PC-3 (cell line): Measurements from ENCODE around the gene FADD.

Experiments
- EZH2 ChIP-seq: fragments of 300-600 bp; sonication (generic); IDR thresholded peaks from one replicate; pipeline ENCODE4 v1.6.1; 2017; ENCODE audit warnings: antibody characterized with exemption, mild to moderate bottlenecking, low read length; ENCODE audit not compliant: unreplicated experiment
- EZH2phosphoT487 ChIP-seq: fragments of 300-600 bp; sonication (generic); IDR thresholded peaks from 2 replicates; pipeline ENCODE4 v1.6.1; 2018; ENCODE audit warnings: mild to moderate bottlenecking, antibody characterized with exemption, low read length, borderline replicate concordance
- TF ChIP-seq, protein P1 (sequence below): fragments of 300-600 bp; sonication (generic); conservative IDR thresholded peaks from 2 replicates; pipeline ENCODE4 v1.5.1; 2017; ENCODE audit warnings: antibody characterized with exemption, low read depth, mild to moderate bottlenecking, low read length

GRCh38 chr11:70186420-70186819 is 16.7 kb upstream of the FADD start:
- TF ChIP-seq, protein P1, sequence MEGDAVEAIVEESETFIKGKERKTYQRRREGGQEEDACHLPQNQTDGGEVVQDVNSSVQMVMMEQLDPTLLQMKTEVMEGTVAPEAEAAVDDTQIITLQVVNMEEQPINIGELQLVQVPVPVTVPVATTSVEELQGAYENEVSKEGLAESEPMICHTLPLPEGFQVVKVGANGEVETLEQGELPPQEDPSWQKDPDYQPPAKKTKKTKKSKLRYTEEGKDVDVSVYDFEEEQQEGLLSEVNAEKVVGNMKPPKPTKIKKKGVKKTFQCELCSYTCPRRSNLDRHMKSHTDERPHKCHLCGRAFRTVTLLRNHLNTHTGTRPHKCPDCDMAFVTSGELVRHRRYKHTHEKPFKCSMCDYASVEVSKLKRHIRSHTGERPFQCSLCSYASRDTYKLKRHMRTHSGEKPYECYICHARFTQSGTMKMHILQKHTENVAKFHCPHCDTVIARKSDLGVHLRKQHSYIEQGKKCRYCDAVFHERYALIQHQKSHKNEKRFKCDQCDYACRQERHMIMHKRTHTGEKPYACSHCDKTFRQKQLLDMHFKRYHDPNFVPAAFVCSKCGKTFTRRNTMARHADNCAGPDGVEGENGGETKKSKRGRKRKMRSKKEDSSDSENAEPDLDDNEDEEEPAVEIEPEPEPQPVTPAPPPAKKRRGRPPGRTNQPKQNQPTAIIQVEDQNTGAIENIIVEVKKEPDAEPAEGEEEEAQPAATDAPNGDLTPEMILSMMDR, result no peak
- TF ChIP-seq EZH2phosphoT487 (no peak), EZH2 (no peak)
